NCI-H2196 treated with DMSO at 0.1 percent for 48 hours (cell line): ENCODE results near the gene PHF14.
"Not testable (repeated sequence)": the region's sequence is repeated elsewhere in the genome, so short reads cannot be mapped to it uniquely, and the experiment has no call there.

Experiments
- DNase-seq: peaks from one replicate; lab custom pipeline; 2025; ENCODE audit not compliant: unreplicated experiment; lab: John Stamatoyannopoulos, UW

PHF14 gene, protein sequence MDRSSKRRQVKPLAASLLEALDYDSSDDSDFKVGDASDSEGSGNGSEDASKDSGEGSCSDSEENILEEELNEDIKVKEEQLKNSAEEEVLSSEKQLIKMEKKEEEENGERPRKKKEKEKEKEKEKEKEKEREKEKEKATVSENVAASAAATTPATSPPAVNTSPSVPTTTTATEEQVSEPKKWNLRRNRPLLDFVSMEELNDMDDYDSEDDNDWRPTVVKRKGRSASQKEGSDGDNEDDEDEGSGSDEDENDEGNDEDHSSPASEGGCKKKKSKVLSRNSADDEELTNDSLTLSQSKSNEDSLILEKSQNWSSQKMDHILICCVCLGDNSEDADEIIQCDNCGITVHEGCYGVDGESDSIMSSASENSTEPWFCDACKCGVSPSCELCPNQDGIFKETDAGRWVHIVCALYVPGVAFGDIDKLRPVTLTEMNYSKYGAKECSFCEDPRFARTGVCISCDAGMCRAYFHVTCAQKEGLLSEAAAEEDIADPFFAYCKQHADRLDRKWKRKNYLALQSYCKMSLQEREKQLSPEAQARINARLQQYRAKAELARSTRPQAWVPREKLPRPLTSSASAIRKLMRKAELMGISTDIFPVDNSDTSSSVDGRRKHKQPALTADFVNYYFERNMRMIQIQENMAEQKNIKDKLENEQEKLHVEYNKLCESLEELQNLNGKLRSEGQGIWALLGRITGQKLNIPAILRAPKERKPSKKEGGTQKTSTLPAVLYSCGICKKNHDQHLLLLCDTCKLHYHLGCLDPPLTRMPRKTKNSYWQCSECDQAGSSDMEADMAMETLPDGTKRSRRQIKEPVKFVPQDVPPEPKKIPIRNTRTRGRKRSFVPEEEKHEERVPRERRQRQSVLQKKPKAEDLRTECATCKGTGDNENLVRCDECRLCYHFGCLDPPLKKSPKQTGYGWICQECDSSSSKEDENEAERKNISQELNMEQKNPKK

DNA sequence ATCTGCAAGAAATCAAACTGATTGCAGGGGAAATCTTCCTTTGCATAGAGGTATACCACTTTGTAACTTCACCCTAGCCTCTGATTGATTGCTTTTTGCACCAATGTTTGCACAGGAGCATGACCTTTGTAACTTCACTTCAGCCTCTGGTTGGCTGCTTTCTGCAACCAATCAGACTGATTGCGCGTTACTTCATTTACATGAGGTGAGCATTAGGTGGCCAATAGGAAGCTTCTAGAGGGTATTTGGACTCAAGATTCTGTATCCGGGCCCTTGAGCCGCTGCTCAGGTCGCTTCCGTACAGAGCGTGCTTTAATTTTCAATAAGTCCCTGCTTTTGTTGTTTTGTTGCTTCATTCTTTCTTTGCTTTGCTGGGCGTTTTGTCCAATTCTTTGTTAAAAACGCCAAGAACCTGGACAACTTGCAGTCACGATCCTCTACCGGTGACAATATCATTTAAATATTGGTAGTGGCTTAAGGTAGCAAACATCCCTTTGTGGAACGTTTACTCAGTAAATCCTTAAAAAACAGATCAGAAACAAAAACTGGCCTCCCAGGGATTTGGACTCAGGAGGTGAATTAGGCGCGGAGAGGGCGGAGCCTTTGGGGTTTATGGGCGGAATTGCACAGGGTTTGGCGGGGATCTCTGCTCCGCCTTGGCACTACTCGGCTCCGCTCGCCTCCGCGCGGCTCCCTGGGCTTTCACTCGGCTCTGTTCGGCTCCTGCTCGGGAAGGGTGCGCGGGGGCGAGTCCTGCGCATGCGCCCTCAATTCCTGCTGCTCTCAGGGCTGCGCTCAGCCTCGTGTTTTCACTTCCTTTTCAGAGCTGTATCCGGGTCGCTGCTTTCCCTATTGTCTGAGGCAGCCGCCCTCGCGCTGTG is at the start of gene PHF14:
PHF14 (plus strand) TSS at position 812 of the 881 bp plus-strand sequence. CDS start 452 bp downstream, outside the sequence.
- DNase-seq: peak; percentile 98

DNA sequence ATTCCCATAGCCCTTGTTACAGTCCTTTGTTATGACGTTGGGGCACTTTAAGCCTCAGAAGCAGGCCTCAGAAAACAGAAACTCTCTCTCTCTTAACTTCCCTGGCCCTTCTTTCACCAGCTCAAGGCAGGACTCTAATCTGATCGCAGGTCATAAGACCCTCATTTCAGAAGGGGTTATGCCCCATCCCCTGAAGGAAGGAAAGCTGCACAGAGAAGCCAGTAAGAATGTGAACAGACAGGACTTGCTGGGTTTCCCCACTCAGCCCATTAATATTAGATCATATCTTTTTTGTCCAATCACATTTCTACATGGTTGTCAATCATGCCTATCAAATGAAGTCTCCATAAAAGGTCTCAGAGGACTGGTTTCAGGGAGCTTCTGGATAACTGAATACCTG is 49.3 kb upstream of the PHF14 start:
- DNase-seq: no peak

DNA sequence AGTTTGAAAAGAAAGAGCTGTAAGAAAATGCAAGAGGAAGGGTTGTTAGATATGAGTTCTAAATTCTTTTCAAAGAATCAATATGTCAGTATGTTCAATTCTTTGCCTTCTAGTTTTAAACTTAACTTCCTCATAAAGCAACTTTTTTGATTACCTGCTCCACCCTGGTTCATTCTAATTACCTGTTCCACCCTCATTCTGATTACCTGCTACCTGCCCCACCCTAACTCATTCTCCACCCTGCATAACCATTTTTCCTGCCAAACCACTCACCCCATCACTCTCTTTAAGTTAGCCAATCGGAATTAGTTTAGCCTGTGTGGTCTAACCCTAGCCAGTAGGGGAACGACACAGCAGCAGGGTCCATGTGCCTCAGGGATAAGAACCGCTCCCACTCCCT is 45.5 kb upstream of the PHF14 start:
- DNase-seq: not testable (repeated sequence)

- no peak for DNase-seq
These were observed 43.1 kb upstream of the PHF14 start for GRCh38 chr7:10930551-10930950.

DNA sequence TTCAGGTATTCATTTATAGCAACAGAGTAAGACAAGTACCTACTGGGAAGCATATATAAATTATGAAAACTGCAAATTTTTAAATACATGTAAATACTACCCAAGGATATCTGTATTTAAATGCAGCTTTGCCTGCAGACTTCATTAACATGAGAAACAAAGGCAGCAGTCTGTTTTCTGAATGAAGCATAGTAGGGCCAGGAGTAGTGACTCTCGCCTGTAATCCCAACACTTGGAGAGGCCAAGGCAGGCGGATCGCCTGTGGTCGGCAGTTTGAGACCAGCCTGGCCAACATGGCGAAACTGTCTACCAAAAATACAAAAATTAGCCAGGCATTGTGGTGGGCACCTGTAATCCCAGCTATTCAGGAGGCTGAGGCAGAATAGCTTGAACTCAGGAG is 42.5 kb upstream of the PHF14 start:
- DNase-seq: no peak

GRCh38 chr7:10934292-10934691 is 39.4 kb upstream of the PHF14 start:
- no peak for DNase-seq

- DNase-seq: no peak
These were observed 34.3 kb upstream of the PHF14 start for GRCh38 chr7:10939237-10939910.

DNA sequence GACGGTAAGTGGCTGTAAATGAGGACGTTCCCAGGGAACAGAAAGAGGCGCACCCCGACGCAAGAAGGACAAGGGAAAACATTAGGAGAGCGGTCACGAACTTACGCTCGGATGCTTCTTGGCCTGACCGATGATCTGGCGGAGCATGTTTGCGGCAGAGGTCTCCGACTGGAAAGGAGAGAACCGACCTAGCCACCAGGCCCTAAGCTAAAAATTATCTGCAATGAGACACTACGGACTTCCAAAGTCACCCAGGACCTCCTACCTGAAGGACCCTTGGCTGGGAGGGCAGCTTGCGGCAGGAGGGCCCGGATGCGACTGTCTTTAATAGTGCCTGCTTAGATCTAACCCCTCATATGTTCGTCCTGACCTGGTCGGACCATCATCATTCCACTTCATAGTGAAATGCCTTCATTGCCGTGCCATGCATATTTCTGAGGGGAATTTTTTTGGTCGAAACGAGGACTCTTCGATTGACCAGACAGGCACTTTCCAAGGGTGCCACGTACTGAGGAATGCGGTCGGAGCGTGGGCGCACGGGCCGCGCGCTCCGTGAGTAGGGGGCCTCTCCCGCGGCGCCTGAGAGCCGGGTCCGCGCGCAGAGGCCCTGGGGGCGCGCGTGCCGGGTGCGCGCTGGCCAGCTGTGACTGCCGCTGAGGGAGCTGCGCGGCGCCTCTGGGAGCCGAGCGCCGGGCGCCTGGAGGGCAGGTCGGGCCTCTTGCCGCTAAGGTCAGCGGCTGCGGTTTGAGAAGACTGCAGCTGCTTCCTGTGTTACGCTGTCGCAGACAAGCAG is 33.6 kb upstream of the PHF14 start:
- DNase-seq: peak; percentile 87

DNA sequence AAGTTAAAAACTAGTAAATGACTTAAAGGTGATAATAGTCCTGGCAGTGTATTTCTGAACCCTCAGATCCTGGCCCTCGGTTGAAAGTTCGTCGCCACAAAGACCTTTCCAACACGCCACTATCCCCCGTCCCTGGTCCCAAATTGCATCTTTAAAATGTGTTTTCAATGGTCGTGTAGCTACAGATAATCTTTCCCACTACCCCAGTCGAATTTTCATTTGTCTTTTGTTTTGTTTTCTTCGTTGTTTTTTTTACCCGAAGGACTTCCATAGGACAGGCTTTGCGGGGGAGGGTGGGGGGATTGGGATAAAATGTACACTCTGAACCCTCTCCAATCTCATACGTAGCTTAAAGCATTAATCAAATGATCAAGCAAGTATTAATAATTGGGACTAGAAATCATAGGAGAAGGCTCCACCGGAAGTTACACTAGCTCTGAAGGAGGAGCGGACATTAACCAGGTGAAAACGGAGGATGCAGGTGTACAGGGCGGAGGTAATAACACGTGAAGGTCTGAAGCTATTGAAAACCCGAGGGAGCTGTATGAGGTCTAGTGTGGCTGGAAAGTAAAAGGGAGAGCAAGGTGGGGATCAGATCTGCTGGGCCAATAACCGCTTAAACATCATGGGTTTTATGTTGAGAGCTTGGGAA is 32.8 kb upstream of the PHF14 start:
- peak; percentile 28 for DNase-seq

DNA sequence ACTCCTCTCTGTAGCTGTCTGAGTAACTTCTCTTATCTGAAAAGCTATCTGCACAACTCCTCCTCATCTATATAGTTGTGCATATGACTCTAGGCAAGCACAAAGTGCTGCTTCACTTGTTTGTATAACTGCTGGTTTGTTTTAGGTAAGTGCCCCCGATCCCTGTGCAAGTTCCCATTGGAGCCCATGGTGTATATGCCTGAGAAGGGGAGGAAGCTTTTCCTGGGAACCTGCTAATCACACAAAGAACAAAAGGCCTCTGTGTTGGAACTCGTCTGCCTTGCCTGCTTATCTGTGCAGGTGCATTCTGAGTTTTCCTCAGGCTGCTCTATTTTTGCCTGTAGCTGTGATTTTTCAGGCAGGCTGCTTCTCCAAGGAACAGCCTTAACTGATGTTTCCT is 23.2 kb upstream of the PHF14 start:
- no peak for DNase-seq

DNA sequence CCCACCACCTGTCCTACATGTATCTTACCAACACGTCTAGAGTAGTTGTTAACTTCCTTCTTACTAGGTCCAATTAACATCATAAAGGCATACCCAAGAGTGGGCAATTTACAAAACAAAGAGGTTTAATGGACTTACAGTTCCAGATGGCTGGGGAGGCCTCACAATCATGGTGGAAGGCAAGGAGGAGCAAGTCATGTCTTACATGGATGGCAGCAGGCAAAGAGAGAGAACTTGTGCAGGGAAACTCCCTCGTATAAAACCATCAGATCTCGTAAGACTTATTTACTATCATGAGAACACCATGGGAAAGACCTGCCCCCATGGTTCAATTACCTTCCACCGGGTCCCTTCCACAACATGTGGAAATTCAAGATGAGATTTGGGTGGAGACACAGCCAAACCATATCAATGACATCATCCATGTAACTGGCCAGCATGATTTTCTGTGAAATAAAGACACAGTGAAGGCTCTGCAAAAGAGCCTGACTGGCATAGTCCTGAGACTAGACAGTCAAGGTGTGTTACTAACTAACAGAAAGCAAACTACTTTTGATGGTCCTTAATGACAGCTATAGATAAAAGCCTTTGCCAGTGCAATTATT is 22.6 kb upstream of the PHF14 start:
- DNase-seq: not testable (repeated sequence)

DNA sequence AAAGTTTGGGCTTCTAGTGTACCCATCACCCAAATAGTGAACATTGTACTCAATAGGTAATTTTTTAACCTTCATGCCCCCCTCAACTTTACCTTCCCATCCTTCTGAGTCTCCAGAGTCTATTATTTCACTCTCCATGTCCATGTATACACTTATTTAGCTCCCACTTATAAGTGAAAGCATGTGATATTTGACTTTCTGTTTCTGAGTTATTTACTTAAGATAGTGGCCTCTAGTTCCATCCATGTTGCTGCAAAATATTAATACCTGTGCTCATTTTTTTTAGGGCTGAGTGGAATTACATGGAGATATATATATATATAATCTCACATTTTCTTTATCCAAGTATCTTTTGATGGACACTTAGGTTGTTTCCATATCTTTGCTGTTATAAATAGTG is 21.1 kb upstream of the PHF14 start:
- no peak for DNase-seq

GRCh38 chr7:10953078-10953750 is 20.5 kb upstream of the PHF14 start:
- not testable (repeated sequence) for DNase-seq

GRCh38 chr7:10956528-10956927 is 17.1 kb upstream of the PHF14 start:
- DNase-seq: no peak

DNA sequence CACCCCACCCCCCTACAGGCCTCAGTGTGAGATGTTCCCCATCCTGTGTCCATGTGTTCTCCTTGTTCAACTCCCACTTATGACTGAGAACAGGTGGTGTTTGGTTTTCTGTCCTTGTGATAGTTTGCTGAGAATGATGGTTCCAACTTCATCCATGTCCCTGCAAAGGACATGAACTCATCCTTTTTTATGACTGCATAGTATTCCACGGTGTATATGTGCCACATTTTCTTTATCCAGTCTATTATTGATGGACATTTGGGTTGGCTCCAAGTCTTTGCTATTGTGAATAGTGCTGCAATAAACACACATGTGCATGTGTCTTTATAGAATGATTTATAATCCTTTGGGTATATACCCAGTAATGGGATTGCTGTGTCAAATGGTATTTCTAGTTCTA is 13.4 kb upstream of the PHF14 start:
- not testable (repeated sequence) for DNase-seq

- not testable (repeated sequence) for DNase-seq
These were observed 8.7 kb upstream of the PHF14 start for GRCh38 chr7:10965016-10965415.

DNA sequence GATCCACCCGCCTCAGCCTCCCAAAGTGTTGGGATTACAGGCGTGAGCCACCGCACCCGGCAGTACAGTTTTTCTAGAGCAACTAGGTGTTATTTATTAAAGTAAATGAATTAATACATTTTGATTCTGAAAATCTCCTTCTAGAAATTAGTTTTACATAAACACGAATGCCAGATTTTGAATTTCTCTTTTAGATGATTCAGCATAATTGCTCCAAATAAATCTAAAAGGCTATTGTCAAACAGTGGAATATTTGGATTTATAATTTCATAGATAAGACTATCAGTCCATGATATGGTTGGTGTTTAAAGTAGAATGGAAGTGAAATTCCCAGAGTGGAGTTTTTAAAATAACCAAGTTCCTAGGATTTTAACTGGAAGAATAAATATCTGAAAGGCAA is 1.5 kb upstream of the PHF14 start:
- no peak for DNase-seq
